Keratinocyte (primary cell): Measurements from ENCODE around the gene FGF22. TPM values are rescaled to one million over a fixed set of nuclear protein-coding genes. Genes with fewer than 3 reads are reported as not detected.
"Not testable (repeated sequence)": the region's sequence is repeated elsewhere in the genome, so short reads cannot be mapped to it uniquely, and the experiment has no call there.

ENCODE experiments used
- DNase-seq: peaks from one replicate; pipeline ENCODE4 v3.0.0-alpha.2; 2011; ENCODE audit warnings: low read depth, missing footprints, low spot score
- FAIRE-seq: peaks from 2 replicates; lab custom pipeline; 2011; peaks lifted over from hg19 to GRCh38; lab: Jason Lieb, UNC
- H2AFZ ChIP-seq: 2 replicates; pipeline ENCODE4 v1.6.0; 2012; ENCODE audit warnings: low read length, control low read depth, inconsistent platforms; ENCODE audit not compliant: control insufficient read depth
- H3K27ac ChIP-seq: 2 replicates; pipeline ENCODE4 v1.5.1; 2011; ENCODE audit warnings: low read length; ENCODE audit not compliant: control insufficient read depth, insufficient read depth
- H3K27me3 ChIP-seq: 3 replicates; pipeline ENCODE4 v1.6.0; 2011; ENCODE audit warnings: low read length; ENCODE audit not compliant: control insufficient read depth, insufficient read depth; ENCODE audit errors: extremely low read depth
- H3K36me3 ChIP-seq, 2 experiments: 2 replicates in 1 of 2; 3 replicates in 1 of 2; pipeline ENCODE4 v1.5.1; 2011; ENCODE audit warnings: low read length in 2 of 2, mild to moderate bottlenecking in 1 of 2; ENCODE audit not compliant: control insufficient read depth in 2 of 2, insufficient read depth in 2 of 2; ENCODE audit errors: extremely low read depth in 1 of 2
- H3K4me1 ChIP-seq: 3 replicates; pipeline ENCODE4 v1.5.1; 2011; ENCODE audit warnings: low read length; ENCODE audit not compliant: control insufficient read depth, insufficient read depth; ENCODE audit errors: extremely low read depth
- H3K4me2 ChIP-seq: 3 replicates; pipeline ENCODE4 v1.6.0; 2011; ENCODE audit warnings: low read depth, low read length; ENCODE audit not compliant: control insufficient read depth, insufficient read depth; ENCODE audit errors: extremely low read depth
- H3K4me3 ChIP-seq, 3 experiments: fragments of 200-600 bp in 1 of 3; sonication (generic) in 1 of 3; 2 replicates in 2 of 3; 3 replicates in 1 of 3; pipeline ENCODE4 v1.5.1; 2011 to 2016; ENCODE audit warnings: low read length in 3 of 3, mild to moderate bottlenecking in 3 of 3, control low read depth in 2 of 3, inconsistent platforms in 1 of 3, low read depth in 1 of 3, mixed read lengths in 1 of 3, mixed run types in 1 of 3, moderate library complexity in 1 of 3; ENCODE audit not compliant: control insufficient read depth in 2 of 3, insufficient read depth in 2 of 3; ENCODE audit errors: extremely low read depth in 1 of 3
- H3K79me2 ChIP-seq: 2 replicates; pipeline ENCODE4 v1.6.0; 2012; ENCODE audit warnings: low read length; ENCODE audit not compliant: control insufficient read depth, insufficient read depth
- H3K9ac ChIP-seq: 3 replicates; pipeline ENCODE4 v1.6.0; 2011; ENCODE audit warnings: low read length; ENCODE audit not compliant: control insufficient read depth, insufficient read depth; ENCODE audit errors: extremely low read depth
- H3K9me1 ChIP-seq: 3 replicates; pipeline ENCODE4 v1.6.0; 2011; ENCODE audit warnings: low read length; ENCODE audit not compliant: control insufficient read depth, insufficient read depth; ENCODE audit errors: extremely low read depth
- H3K9me3 ChIP-seq: 2 replicates; pipeline ENCODE4 v1.5.1; 2012; ENCODE audit warnings: low read depth, low read length; ENCODE audit not compliant: control insufficient read depth
- H4K20me1 ChIP-seq: 3 replicates; pipeline ENCODE4 v1.6.0; 2011; ENCODE audit warnings: low read length; ENCODE audit not compliant: control insufficient read depth, insufficient read depth; ENCODE audit errors: extremely low read depth
- EZH2 ChIP-seq: IDR thresholded peaks from one replicate; pipeline ENCODE4 v1.6.1; 2012; ENCODE audit warnings: inconsistent platforms, mild to moderate bottlenecking, low read length, moderate library complexity
- dilution Hi-C: fragments of 300-500 bp; cut with MboI; formaldehyde crosslinking; loops from one replicate; pipeline ENCODE4 v1.7.0; 2020; ENCODE audit warnings: low sequenced_read_pairs; ENCODE audit not compliant: extremely low pct_ligation_motif_present
- polyA plus RNA-seq, 5 experiments: library from polyadenylated mRNA; depleted of rRNA in 3 of 5; stranded (reverse) in 3 of 5; stranded (forward) in 1 of 5; unstranded in 1 of 5; fragments of >200 nt; gene quantifications; 1 replicate in 1 of 5; 2 replicates in 3 of 5; 3 replicates in 1 of 5; pipeline versions ENCODE4 v1.2.1 to v1.2.3, GENCODE V29; 2011 to 2012; ENCODE audit warnings: missing spikeins in 2 of 5, low read depth in 1 of 5, low replicate concordance in 1 of 5
- TF ChIP-seq, protein P1 (sequence below), 3 experiments: IDR thresholded peaks in 1 of 3; conservative IDR thresholded peaks in 1 of 3; optimal IDR thresholded peaks in 1 of 3; 2 replicates in 2 of 3; 3 replicates in 1 of 3; pipeline versions ENCODE3 to v1.5.1; 2011; ENCODE audit warnings: low read length in 3 of 3, mild to moderate bottlenecking in 3 of 3, moderate library complexity in 2 of 3, control low read depth in 1 of 3, inconsistent platforms in 1 of 3; ENCODE audit not compliant: insufficient read depth in 2 of 3; ENCODE audit errors: extremely low read depth in 1 of 3

Gene FGF22
- polyA plus RNA-seq, 1 donor (not counting 4 experiments of a cell fraction or from before 2014, with no cell fraction given): not detected

DNA sequence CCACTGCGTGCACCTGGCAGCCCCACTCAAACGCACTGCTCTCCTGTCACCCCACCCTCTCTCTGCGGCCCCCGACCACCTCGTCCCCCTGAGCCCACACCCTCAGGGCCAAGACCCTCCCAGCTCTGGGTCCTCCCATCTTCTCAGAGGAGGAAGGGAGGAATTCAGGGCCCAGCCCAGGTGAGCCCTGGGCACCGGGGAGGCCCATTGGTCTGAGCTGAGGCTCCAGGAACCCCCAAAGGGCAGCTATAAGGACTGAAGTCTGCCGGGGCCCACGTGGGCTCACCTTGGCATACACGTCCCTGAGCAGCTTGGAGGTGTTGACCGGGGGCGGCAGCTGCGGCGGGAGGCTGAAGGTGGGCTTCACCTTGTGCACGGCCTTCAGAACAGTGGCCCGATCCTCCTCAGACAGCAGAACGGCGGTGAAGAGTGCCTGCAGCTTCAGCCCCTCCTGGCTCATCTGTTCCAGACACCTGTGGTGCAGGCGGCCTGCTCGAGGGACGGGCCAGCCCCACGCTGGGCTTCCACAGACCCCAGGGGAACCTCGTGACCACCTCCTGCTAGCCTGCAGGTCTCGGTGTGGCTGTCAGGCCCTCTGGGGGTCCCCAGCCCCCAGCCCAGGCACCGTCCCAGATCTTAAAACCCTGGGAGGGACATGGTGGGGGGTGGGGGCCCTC lies 15.1 kb upstream of the FGF22 start:
- H3K4me3 ChIP-seq: no peak overlapping the region
- no peak for DNase-seq
- TF ChIP-seq EZH2: no peak
- TF ChIP-seq, protein P1, sequence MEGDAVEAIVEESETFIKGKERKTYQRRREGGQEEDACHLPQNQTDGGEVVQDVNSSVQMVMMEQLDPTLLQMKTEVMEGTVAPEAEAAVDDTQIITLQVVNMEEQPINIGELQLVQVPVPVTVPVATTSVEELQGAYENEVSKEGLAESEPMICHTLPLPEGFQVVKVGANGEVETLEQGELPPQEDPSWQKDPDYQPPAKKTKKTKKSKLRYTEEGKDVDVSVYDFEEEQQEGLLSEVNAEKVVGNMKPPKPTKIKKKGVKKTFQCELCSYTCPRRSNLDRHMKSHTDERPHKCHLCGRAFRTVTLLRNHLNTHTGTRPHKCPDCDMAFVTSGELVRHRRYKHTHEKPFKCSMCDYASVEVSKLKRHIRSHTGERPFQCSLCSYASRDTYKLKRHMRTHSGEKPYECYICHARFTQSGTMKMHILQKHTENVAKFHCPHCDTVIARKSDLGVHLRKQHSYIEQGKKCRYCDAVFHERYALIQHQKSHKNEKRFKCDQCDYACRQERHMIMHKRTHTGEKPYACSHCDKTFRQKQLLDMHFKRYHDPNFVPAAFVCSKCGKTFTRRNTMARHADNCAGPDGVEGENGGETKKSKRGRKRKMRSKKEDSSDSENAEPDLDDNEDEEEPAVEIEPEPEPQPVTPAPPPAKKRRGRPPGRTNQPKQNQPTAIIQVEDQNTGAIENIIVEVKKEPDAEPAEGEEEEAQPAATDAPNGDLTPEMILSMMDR (optimal IDR thresholded peaks at IDR 0.05 in 1 of 3, IDR thresholded peaks at IDR 0.05 in 1 of 3, conservative IDR thresholded peaks at IDR 0.05 in 1 of 3; ENCODE audit: extremely low read depth in 1 of 3, insufficient read depth in 2 of 3, low read length in 3 of 3): no peak
- H3K27me3 ChIP-seq: no peaks in the 10 kb centered on the region
- dilution Hi-C loops: no loop called here
- H2AFZ ChIP-seq: no peak overlapping the region
- no peak overlapping the region for H3K4me2 ChIP-seq
- peaks cover 13% of the 10 kb centered on the region for H3K4me1 ChIP-seq
- no peaks in the 10 kb centered on the region for H3K9me1 ChIP-seq
- H4K20me1 ChIP-seq: no peaks in the 10 kb centered on the region
- H3K9ac ChIP-seq: no peak overlapping the region
- no peak overlapping the region for H3K27ac ChIP-seq
- no peak for FAIRE-seq
- no peaks in the 10 kb centered on the region for H3K9me3 ChIP-seq
- H3K79me2 ChIP-seq: peaks cover 3% of the 10 kb centered on the region
- H3K36me3 ChIP-seq: peaks cover 4 to 16% of the 10 kb centered on the region in 2 experiments

DNA sequence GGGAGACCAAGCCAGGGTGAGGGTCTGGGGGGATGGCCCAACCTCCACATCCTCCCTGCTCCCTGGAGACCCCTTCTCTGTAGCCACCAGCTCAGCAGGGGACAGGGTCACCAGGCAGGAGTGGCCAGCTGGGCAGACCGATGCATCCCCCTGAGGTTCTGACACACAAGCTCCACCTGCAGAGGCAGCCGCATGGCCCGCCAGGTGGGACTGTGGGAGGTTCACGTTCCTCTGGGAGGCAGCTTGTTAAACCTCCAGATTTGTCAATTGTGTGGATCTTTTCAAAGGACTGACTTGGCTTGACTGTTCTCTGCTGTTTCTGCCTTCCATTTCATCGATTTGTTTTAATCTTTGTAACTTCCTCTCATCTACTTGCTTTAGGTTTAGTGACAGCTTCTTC lies 14.4 kb upstream of the FGF22 start:
- H3K79me2 ChIP-seq: peaks cover 5% of the 10 kb centered on the region
- no peak overlapping the region for H2AFZ ChIP-seq
- H3K27me3 ChIP-seq: no peaks in the 10 kb centered on the region
- H4K20me1 ChIP-seq: no peaks in the 10 kb centered on the region
- no peak overlapping the region for H3K27ac ChIP-seq
- no peaks in the 10 kb centered on the region for H3K9me1 ChIP-seq
- no peak for TF ChIP-seq EZH2
- TF ChIP-seq, protein P1 (optimal IDR thresholded peaks at IDR 0.05 in 1 of 3, IDR thresholded peaks at IDR 0.05 in 1 of 3, conservative IDR thresholded peaks at IDR 0.05 in 1 of 3; ENCODE audit: extremely low read depth in 1 of 3, insufficient read depth in 2 of 3, low read length in 3 of 3): no peak
- H3K4me1 ChIP-seq: peaks cover 13% of the 10 kb centered on the region
- no peak overlapping the region for H3K9ac ChIP-seq
- H3K36me3 ChIP-seq: peaks cover 4 to 16% of the 10 kb centered on the region in 2 experiments
- FAIRE-seq (no peak), DNase-seq (no peak)
- no peak overlapping the region for H3K4me2 ChIP-seq
- H3K4me3 ChIP-seq: no peak overlapping the region
- H3K9me3 ChIP-seq: no peaks in the 10 kb centered on the region
- dilution Hi-C loops: no loop called here

DNA sequence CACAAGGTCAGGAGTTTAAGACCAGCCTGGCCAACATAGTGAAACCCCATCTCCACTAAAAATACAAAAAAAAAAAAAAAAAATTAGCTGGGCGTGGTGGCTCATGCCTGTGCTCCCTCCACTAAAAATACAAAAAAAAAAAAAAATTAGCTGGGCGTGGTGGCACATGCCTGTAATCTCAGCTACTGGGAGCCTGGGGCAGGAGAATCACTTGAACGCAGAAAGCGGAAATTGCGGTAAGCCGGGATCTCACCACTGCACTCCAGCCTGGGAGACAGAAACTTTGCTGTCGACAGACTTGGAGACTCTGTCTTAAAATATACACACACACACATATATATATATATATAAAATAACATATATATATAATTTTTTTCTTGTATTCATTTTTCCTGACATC lies 13.1 kb upstream of the FGF22 start:
- H3K27me3 ChIP-seq, H2AFZ ChIP-seq, H3K9me1 ChIP-seq, H3K9me3 ChIP-seq, H4K20me1 ChIP-seq, H3K79me2 ChIP-seq, H3K9ac ChIP-seq, FAIRE-seq, H3K4me3 ChIP-seq, dilution Hi-C loops, H3K27ac ChIP-seq: not testable (repeated sequence)
- peak; percentile 63 for DNase-seq
- Histone ChIP-seq H3K4me1 (peaks cover 13% of the 10 kb centered on the region), H3K4me2 (peak overlapping the region; percentile 73), H3K36me3 (peaks cover 8 to 16% of the 10 kb centered on the region in 2 experiments)
